Measurements from ENCODE around the gene INAFM1. TPM values are rescaled to one million over a fixed set of nuclear protein-coding genes. Genes with fewer than 3 reads are reported as not detected.
A peak's percentile ranks its signal among the peaks of the same experiment; 100 is the strongest.

INAFM1 gene
- total RNA-seq, 1 donor = 2.5 TPM

GRCh38 chr19:47231215-47232054, 43.2 kb upstream of the INAFM1 start:
- no peaks in the 10 kb centered on the region for H3K27me3 ChIP-seq (ENCODE audit: insufficient read depth, low read length)
- H3K79me2 ChIP-seq (ENCODE audit: insufficient read depth, low read length) = peaks cover 37% of the 10 kb centered on the region
- peak overlapping the region; percentile 88 for H3K4me3 ChIP-seq (ENCODE audit: insufficient read depth, low read length)
- peak; percentile 97 for DNase-seq (ENCODE audit: insufficient read length, low spot score, missing footprints)
- peaks cover 47% of the 10 kb centered on the region for H3K4me1 ChIP-seq (ENCODE audit: insufficient read depth, low read length)
- peak overlapping the region; percentile 73 for H3K27ac ChIP-seq (ENCODE audit: low read depth, low read length)
- peaks cover 16% of the 10 kb centered on the region for H4K20me1 ChIP-seq (ENCODE audit: insufficient read depth, low read length)
- H3K36me3 ChIP-seq (ENCODE audit: insufficient read depth, low read length) = no peaks in the 10 kb centered on the region
- no peaks in the 10 kb centered on the region for H3K9me3 ChIP-seq (ENCODE audit: low read depth, low read length)
- H2AFZ ChIP-seq (ENCODE audit: low read length) = peak overlapping the region; percentile 33
- peak overlapping the region; percentile 93 for H3K4me2 ChIP-seq (ENCODE audit: insufficient read depth, low read length)
- no peak for TF ChIP-seq CTCF (IDR thresholded peaks at IDR 0.05; ENCODE audit: extremely low read depth, low read depth, low read length)

GRCh38 chr19:47232422-47233211, 42.1 kb upstream of the INAFM1 start:
- peak overlapping the region; percentile 63 for H3K4me3 ChIP-seq (ENCODE audit: insufficient read depth, low read length)
- peak; percentile 98 for DNase-seq (ENCODE audit: insufficient read length, low spot score, missing footprints)
- peaks cover 35% of the 10 kb centered on the region for H3K4me1 ChIP-seq (ENCODE audit: insufficient read depth, low read length)
- TF ChIP-seq CTCF (IDR thresholded peaks at IDR 0.05; ENCODE audit: extremely low read depth, low read depth, low read length) = no peak
- no peaks in the 10 kb centered on the region for H3K27me3 ChIP-seq (ENCODE audit: insufficient read depth, low read length)
- H3K9me3 ChIP-seq (ENCODE audit: low read depth, low read length) = no peaks in the 10 kb centered on the region
- peak overlapping the region; percentile 73 for H3K27ac ChIP-seq (ENCODE audit: low read depth, low read length)
- peaks cover 16% of the 10 kb centered on the region for H4K20me1 ChIP-seq (ENCODE audit: insufficient read depth, low read length)
- peak overlapping the region; percentile 64 for H2AFZ ChIP-seq (ENCODE audit: low read length)
- H3K36me3 ChIP-seq (ENCODE audit: insufficient read depth, low read length) = no peaks in the 10 kb centered on the region
- H3K79me2 ChIP-seq (ENCODE audit: insufficient read depth, low read length) = peaks cover 33% of the 10 kb centered on the region
- peak overlapping the region; percentile 93 for H3K4me2 ChIP-seq (ENCODE audit: insufficient read depth, low read length)

GRCh38 chr19:47236072-47236675, 38.5 kb upstream of the INAFM1 start:
- no peak for TF ChIP-seq CTCF (IDR thresholded peaks at IDR 0.05; ENCODE audit: extremely low read depth, low read depth, low read length)
- H3K4me1 ChIP-seq (ENCODE audit: insufficient read depth, low read length) = peaks cover 20% of the 10 kb centered on the region
- H3K79me2 ChIP-seq (ENCODE audit: insufficient read depth, low read length) = peaks cover 5% of the 10 kb centered on the region

More at GRCh38 chr19:47236072-47236675, 38.5 kb upstream of the INAFM1 start:
- H2AFZ ChIP-seq (ENCODE audit: low read length) = no peak overlapping the region
- no peaks in the 10 kb centered on the region for H4K20me1 ChIP-seq (ENCODE audit: insufficient read depth, low read length)
- no peak overlapping the region for H3K4me3 ChIP-seq (ENCODE audit: insufficient read depth, low read length)
- no peaks in the 10 kb centered on the region for H3K36me3 ChIP-seq (ENCODE audit: insufficient read depth, low read length)
- H3K9me3 ChIP-seq (ENCODE audit: low read depth, low read length) = no peaks in the 10 kb centered on the region
- no peak for DNase-seq (ENCODE audit: insufficient read length, low spot score, missing footprints)
- no peak overlapping the region for H3K27ac ChIP-seq (ENCODE audit: low read depth, low read length)
- peaks cover 5% of the 10 kb centered on the region for H3K27me3 ChIP-seq (ENCODE audit: insufficient read depth, low read length)
- no peak overlapping the region for H3K4me2 ChIP-seq (ENCODE audit: insufficient read depth, low read length)
